Heart right ventricle (tissue), 16 donors: Measurements from ENCODE around the gene GBGT1. TPM values are rescaled to one million over a fixed set of nuclear protein-coding genes. Genes with fewer than 3 reads are reported as not detected.

Source experiments
- ATAC-seq, 8 donors: fragments of 200-7000 bp; cut with Tn5 transposase; one replicate each; pipeline ENCODE4 v1.9.1; 2020; ENCODE audit warnings: mild to moderate bottlenecking in 8 of 8, moderate library complexity in 8 of 8, moderate number of reproducible peaks in 1 of 8
- DNase-seq, 2 donors: peaks; one replicate each; pipeline ENCODE4 v3.0.0-alpha.2; 2020
- H3K27ac ChIP-seq, 10 donors: fragments of 200-600 bp; sonication (generic) in 2 of 10; one replicate each; pipeline versions ENCODE4 v1.5.0 to v1.8.0; 2020 to 2022; ENCODE audit warnings: mild to moderate bottlenecking in 3 of 10
- H3K27me3 ChIP-seq, 7 donors: fragments of 200-600 bp; one replicate each; pipeline ENCODE4 v1.8.0; 2021 to 2022; ENCODE audit warnings: mild to moderate bottlenecking in 2 of 7
- H3K36me3 ChIP-seq, 9 donors: fragments of 200-600 bp; sonication (generic) in 1 of 9; one replicate each; pipeline versions ENCODE4 v1.5.0 to v1.8.0; 2020 to 2022; ENCODE audit warnings: mild to moderate bottlenecking in 2 of 9
- H3K4me1 ChIP-seq, 9 donors: fragments of 200-600 bp; sonication (generic) in 1 of 9; one replicate each; pipeline versions ENCODE4 v1.5.0 to v1.8.0; 2020 to 2022; ENCODE audit warnings: mild to moderate bottlenecking in 4 of 9
- H3K4me3 ChIP-seq, 10 donors: fragments of 200-600 bp; sonication (generic) in 2 of 10; one replicate each; pipeline versions ENCODE4 v1.5.0 to v1.8.0; 2020 to 2022; ENCODE audit warnings: mild to moderate bottlenecking in 7 of 10, moderate library complexity in 2 of 10
- H3K9me3 ChIP-seq, 11 donors: fragments of 200-600 bp in 10 of 11; sonication (generic) in 2 of 11; one replicate each; pipeline versions ENCODE4 v1.5.0 to v1.8.0; 2013 to 2022; ENCODE audit warnings: mild to moderate bottlenecking in 2 of 11, control low read depth in 1 of 11, moderate library complexity in 1 of 11
- CTCF ChIP-seq, 9 donors: fragments of 200-600 bp; sonication (generic) in 2 of 9; IDR thresholded peaks; one replicate each; pipeline versions ENCODE4 v1.5.0 to v1.8.0; 2021 to 2022; ENCODE audit warnings: antibody characterized with exemption in 9 of 9, mild to moderate bottlenecking in 5 of 9, moderate library complexity in 1 of 9
- WGBS, 2 donors: extraction: QIAGEN DNeasy Blood & Tissue Kit; methylation state at CpG; one replicate each; pipeline ENCODE4 v1.1.7; 2013; ENCODE audit warnings: inconsistent platforms in 1 of 2; 5-methylcytosine and 5-hydroxymethylcytosine counted together
- intact Hi-C, 10 donors: fragments of 100-400 bp; cut with DNase I; formaldehyde crosslinking; loops; one replicate each; pipeline versions ENCODE4 v1.11.1 to v1.14.2; 2022
- polyA plus RNA-seq, 2 donors: library from polyadenylated mRNA; stranded (reverse); fragments of 200-250 nt; gene quantifications; one replicate each; pipeline ENCODE4 v1.2.3, GENCODE V29; 2013
- total RNA-seq, 10 donors: library from RNA; stranded (reverse); fragmentation: NEBNext Ultra II Directional in 3 of 10; extraction: Animal tissue kit (Norgen Biotek cat#: 25700) in 3 of 10; gene quantifications; one replicate each; pipeline versions ENCODE4 v1.2.1 to v1.2.4, GENCODE V29; 2021 to 2023
- donor health status: Arrhythmogenic right ventricular cardiomyopathy.
- donor health status: ischemic (EF 13 %, LVEDD 7.1; RV severe dilation, severe dysfunction).
- donor health status: healthy with polysubstance abuse.
- donor health status: DM: no; HTN: yes; CAD: no.
- donor health status: DM: no; HTN: no; CAD: no.
- donor health status: ischemic (EF 25% LVEDD 6.9; RV normal size, moderate dysfunction).
- donor health status: ischemic (EF 25% LVEDD 5.7; RV mildly dilated, moderate dysfunction).
- donor health status: healthy.
- donor health status: DM: yes; HTN: yes; CAD: no.
- donor health status: Ischemic cardiomyopathy.
- donor health status: ischemic (EF 35%, LVEDD 5.7; RV mildly dilated, moderate dysfunction).
- donor health status: nonischemic (EF 11% LVEDD 7.7; RV severe dilation, severe dysfunction).
- donor health status: DM: yes; HTN: yes; CAD: no.
- donor health status: PGD.
- donor health status: ischemic (EF 29% LVEDD 5.4; RV normal size, mild dysfunction).
- donor health status: nonischemic (EF 23%, LVEDD 6.1; RV moderate dilation, normal function).

Gene GBGT1
- total and polyA plus RNA-seq, 12 donors = 2.5 to 14.7 (median 6.6) TPM

DNA sequence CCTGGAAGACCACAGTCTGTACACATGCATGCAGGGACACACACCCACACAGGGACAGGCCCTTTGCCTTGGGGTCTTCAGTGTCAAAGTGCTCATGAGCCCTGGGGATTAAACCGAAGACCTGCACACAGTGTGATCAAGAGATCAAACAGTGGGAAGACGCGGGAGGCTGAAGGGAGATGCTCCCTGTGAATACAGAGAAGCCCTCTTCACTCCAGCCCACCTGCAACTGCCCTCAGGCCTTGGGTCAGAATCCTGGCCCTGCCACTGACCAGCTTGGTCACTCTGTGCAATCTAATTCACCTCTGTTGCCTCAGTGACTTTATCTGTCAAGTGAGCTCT is 45.6 kb downstream of the GBGT1 start:
- no peaks in the 10 kb centered on the region for H3K27me3 ChIP-seq
- no peak overlapping the region for H3K4me3 ChIP-seq
- ATAC-seq (no peak), DNase-seq (peak in 1 of 2 donors; percentile 7)
- no peaks in the 10 kb centered on the region for H3K9me3 ChIP-seq
- no peak for TF ChIP-seq CTCF (IDR thresholded peaks at IDR 0.05)
- WGBS, 2 donors = 75 to 83% methylated on average over 3 of the region's 3 CpGs
- peaks cover 0 to 9% (median 0%) of the 10 kb centered on the region in 9 donors for H3K36me3 ChIP-seq
- intact Hi-C loops = no loop called here
- peak overlapping the region in 7 of 10 donors; percentile 62 to 96 (median 93) for H3K27ac ChIP-seq
- H3K4me1 ChIP-seq = peaks cover 68 to 97% (median 93%) of the 10 kb centered on the region in 9 donors

DNA sequence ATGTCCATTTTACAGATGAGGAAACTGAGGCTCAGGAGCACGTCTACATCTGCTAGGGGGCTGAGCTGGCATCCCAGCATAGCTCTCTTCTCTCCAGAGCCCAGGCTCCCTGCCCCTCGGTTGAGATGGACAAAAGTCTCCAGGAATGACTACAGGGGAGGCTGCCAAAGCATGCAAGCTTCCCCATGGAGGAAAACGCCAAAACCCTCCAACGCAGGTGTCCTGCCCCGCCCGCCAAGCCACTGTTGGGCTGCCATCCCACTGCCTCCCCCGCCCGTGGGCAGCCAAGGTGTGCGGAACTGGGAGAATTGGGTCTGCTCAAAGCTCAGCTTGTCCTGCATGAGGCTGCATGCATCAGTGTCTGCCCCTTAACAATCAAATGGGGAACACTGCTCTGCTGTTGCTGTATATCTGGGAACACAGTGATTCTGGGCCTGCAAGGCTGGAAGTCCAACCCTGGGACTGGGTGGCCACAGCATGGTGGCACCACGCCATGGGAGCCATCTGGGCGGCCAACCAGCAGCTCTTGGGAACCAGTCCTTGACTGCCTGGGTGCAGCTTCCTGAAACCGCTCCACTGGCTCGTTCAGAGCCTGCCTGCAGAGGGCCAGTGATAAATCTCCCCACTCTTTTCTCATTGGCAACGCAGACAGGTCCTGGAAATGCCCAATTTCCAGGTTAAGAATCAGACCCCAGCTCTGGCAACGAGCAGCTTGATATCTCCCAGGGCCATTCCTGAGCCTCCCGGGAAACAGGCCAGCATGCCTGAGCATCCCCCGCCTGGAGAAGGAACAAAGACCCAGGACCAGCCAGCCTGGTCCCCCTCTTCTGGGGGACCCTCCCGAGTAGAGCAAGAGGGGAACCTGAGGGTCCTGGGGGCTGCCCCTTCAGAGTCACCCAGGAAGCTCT is 46.2 kb downstream of the GBGT1 start:
- Histone ChIP-seq H3K4me1 (peaks cover 73 to 97% (median 93%) of the 10 kb centered on the region in 9 donors), H3K27ac (peak overlapping the region in 8 of 10 donors; percentile 14 to 96 (median 92)), H3K4me3 (no peak overlapping the region), H3K36me3 (peaks cover 0 to 9% (median 0%) of the 10 kb centered on the region in 9 donors), H3K9me3 (no peaks in the 10 kb centered on the region), H3K27me3 (no peaks in the 10 kb centered on the region)
- WGBS, 2 donors = 57 to 61% methylated on average over 18 of the region's 18 CpGs
- intact Hi-C loops = no loop called here
- TF ChIP-seq CTCF (IDR thresholded peaks at IDR 0.05) = peak in 4 of 9 donors; percentile 18 to 26 (median 22)
- ATAC-seq = no peak
- DNase-seq = peak; percentile 50 to 72

DNA sequence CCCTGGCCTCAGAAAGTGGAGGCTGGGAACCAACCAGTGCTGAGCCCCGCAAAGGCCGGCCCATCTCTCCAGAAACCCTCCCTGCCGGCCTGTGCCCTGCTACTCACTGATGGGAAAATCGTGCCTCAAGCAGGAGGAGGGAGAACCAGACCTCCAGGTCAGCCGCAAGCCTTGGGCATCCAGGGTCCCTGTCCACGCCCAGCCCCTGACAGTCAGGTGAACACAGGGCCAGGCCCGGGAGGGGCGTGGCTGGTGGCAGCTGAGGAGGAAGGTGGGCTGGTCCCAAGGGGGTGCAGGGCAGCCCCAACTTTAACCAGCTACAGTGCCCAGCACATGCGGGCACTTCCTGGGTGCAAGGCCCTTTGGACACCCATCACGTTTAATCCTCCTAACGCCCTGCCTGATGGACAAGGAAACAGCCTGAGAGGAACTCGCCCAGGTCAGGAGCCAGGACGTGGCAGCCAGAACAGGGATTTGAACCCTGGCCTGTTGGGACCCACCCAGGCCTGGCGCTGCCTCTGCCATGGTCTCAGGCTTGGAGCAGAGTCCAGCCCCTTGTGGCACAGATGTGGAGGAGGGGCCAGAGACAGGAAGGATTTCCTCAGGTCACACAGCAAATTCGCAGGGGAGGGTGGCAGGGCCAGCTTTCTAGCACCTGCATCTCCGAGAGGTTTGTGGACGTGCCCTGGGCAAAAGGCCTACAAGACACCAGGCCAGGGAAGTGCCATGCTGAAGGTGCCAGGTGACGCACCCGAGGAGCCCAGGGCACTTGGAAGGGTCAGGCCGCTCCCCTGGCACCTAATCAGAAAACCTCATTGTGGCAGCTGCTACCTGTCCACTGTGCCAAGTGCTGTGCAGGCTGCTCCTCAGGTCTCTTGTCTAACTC is 47.1 kb downstream of the GBGT1 start:
- no peak for TF ChIP-seq CTCF (IDR thresholded peaks at IDR 0.05)
- intact Hi-C loops = no loop called here
- Histone ChIP-seq H3K4me1 (peaks cover 70 to 95% (median 92%) of the 10 kb centered on the region in 9 donors), H3K36me3 (peaks cover 0 to 16% (median 2%) of the 10 kb centered on the region in 9 donors), H3K27me3 (no peaks in the 10 kb centered on the region), H3K4me3 (no peak overlapping the region), H3K27ac (peak overlapping the region in 8 of 10 donors; percentile 55 to 96 (median 80)), H3K9me3 (no peaks in the 10 kb centered on the region)
- 77 to 79% methylated on average over 20 of the region's 20 CpGs for WGBS, 2 donors
- ATAC-seq (no peak), DNase-seq (peak in 1 of 2 donors; percentile 16)
